NOMO-1 (cell line): ENCODE measurements around the gene EXTL1.
"Not testable (repeated sequence)": the region's sequence is repeated elsewhere in the genome, so short reads cannot be mapped to it uniquely, and the experiment has no call there.

Experiments
- DNase-seq, 2 experiments: peaks; one replicate each; lab custom pipeline; 2025; ENCODE audit not compliant: unreplicated experiment in 2 of 2; lab: John Stamatoyannopoulos, UW

EXTL1 gene, protein sequence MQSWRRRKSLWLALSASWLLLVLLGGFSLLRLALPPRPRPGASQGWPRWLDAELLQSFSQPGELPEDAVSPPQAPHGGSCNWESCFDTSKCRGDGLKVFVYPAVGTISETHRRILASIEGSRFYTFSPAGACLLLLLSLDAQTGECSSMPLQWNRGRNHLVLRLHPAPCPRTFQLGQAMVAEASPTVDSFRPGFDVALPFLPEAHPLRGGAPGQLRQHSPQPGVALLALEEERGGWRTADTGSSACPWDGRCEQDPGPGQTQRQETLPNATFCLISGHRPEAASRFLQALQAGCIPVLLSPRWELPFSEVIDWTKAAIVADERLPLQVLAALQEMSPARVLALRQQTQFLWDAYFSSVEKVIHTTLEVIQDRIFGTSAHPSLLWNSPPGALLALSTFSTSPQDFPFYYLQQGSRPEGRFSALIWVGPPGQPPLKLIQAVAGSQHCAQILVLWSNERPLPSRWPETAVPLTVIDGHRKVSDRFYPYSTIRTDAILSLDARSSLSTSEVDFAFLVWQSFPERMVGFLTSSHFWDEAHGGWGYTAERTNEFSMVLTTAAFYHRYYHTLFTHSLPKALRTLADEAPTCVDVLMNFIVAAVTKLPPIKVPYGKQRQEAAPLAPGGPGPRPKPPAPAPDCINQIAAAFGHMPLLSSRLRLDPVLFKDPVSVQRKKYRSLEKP

DNA sequence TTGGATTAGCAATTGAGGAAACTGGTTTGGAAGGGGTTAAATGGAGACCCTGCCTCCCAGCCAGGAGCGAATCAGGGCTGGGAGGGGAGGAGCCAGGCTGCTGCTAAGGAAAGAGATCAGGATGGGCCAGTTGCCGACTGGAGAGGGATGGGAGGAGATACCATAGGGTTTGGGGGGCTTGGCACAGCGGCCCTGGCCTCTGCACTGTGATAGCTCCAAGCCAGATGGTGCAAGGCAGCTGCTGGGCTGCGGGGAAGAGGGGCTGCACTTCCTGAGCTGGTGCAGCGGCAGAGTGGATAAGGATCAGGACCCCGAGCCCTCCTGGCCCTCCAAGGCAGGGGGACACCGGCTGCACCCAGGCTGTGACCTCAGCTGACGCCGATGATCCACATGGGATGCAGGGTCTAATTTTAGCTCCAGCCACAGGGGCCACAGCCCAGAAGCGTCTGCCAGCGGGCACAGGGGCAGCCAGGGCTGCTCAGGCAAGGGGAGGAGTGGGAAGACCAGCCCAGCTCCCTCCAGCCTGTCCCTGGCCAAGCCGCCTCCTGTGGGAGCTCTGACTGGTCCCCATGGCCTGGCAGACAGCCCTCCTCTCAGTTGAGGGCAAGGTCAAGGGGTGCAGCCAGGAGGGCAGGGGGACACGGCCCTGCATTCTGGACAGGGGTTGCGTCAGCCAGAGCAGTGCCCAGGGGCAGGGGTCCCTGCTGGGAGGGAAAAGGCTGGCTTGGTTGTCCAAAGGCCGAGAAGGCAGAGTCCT, at the start of gene EXTL1:
TSS of gene EXTL1 (plus strand) at position 129 of the 757 bp plus-strand sequence. CDS start 872 bp downstream, outside the sequence.
- no peak for DNase-seq

DNA sequence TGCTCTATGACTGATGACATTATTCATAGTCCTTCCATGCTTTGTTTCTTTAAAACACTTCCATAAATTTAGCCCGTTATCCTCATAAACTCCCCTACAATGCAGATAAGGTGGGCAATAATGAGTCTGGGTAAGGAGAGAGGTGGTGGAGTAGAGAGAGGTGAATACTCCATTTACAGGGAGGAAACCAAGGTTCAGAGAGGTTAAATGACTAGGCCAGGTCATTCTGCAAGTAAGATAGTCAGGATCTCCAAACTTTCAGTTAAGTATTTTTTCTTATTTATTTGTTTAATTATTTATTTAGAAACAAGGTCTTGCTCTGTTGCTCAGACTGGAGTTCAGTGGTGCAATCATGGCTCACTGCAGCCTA, 49.8 kb upstream of the EXTL1 start:
- no peak for DNase-seq

DNA sequence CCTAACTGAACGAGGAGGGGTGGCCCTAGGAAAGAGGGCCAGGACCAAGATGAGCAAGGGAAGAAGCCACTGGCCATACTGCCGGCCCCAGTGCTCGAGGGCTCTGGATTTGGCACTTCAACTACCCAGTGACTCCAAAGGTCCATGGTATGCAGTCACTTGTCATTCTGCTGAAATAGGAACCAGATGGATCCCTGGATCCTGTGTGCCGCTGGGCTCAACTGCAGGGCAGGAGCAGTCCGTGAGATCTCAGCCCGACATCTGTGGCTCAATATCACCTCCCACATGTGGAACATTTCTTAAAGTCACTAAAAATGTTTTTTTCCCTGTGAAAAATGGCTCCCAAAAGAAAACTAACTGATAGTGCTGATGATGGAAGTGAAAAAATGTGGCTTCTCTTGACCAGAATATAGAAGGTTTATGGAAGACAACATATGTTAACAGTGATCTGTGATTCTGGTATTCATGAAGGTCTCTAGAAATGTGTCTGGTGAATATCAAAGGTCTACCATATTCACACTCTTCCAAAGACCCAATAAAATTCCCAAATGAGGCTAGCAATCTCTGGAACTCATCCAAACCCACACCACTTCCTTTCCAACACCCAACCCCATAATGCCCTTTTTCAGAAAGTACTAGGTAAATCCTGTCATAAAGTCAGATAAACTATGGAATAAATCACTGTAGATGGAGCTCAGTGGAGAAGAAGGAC, 47.8 kb upstream of the EXTL1 start:
- DNase-seq: no peak

DNA sequence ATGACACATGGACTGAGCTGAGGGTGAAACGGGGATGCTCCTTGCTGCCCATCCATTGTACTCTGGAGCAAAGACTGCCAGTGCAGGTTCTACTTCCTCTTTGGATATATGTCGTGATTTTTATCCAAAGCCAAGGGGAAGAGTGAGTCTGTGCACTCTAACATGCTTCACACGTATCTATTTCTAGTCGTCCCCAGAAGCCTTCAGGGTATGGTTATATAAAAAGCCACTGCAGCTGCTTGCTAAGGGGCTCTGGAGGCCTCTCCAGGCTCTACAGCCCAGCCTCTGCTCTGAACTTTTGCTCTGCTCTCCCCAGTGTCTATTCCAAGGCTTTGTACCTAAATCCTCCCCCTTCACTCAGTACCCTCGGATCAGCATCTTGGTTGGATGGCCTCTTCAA, 43.8 kb upstream of the EXTL1 start:
- DNase-seq: no peak

DNA sequence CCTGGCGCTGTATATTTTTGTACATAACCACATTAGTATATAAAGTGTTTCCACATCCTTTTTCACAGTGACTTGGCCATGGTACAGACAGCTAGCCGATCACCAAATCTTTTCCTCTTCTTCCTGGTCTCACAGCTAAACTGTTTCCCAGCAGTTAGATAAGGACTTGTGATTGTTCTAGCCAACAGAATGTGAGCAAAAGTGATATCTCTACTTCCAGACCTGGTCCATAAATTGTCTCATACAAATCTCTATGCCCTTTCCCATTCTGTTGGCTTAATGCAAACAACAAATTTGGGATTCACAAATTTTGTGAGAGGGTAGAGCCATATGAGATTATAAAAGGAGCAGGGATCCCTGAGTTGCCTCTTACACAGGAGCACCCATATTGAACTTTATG, 43.2 kb upstream of the EXTL1 start:
- no peak for DNase-seq

DNA sequence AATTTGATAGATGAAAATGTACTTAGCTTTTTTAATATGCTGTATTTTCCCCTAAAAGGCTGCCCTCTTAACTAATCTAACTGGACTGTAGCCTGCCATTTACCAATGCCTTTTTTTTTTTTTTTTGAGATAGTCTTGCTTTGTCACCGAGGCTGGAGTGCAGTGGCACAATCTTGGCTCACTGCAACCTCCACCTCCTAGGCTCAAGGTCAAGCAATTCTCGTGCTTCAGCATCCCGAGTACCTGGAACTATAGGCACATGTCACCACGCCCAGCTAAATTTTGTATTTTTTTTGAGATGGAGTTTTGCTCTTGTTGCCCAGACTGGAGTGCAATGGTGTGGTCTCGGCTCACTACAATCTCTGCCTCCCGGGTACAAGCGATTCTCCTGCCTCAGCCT, 42.4 kb upstream of the EXTL1 start:
- no peak for DNase-seq

DNA sequence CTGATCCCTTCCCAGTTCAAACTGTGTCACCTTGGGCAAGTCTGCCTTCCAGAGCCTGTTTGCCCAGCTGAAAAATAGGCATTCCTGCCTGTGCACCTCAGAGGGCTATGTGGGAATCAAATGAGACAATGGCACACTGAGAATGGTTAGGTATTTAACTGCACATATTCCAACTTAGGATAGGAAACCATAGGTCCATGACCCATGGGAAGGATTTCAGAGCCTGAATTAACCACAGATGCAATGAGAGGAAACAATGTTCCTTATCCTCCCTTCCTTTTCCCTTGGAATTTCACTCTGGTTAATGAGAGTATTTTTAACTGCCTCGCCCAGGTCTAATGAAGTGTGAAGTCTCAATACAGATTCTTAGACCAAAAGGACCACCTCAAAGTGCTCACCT, 36.4 kb upstream of the EXTL1 start:
- DNase-seq: no peak

DNA sequence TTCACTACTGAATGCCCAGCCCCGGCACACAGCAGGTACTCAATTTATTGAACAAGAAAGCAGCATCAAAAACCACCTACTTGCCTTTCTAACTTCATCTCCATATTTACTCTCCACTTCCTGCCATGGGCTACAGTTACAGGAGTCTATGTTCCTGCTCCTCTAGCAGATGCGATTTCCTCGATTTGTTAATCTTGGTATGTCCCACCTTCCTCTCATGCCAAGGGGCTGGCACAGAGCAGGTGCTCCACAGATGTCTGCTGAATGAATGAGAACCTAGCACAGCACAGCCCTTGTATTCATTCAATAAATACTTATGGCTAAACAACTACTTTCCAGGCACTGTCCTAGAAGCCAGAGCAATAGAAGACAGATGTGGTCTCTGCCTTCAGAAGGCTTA, 35.9 kb upstream of the EXTL1 start:
- no peak for DNase-seq

DNA sequence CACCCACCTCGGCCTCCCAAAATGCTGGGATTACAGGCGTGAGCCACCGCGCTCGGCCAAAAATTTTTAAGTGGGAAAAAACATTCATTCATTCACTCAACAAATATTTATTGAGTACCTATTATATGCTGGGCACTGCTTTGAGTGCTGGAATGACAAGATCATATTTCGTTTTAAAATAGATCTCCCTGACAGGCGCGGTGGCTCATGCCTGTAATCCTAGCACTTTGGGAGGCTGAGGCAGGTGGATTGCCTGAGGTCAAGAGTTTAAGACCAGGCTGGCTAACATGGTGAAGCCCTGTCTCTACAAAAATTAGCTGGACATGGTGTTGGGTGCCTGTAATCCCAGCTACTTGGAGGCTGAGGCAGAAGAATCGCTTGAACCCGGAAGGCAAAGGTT, 34.8 kb upstream of the EXTL1 start:
- DNase-seq: not testable (repeated sequence)

DNA sequence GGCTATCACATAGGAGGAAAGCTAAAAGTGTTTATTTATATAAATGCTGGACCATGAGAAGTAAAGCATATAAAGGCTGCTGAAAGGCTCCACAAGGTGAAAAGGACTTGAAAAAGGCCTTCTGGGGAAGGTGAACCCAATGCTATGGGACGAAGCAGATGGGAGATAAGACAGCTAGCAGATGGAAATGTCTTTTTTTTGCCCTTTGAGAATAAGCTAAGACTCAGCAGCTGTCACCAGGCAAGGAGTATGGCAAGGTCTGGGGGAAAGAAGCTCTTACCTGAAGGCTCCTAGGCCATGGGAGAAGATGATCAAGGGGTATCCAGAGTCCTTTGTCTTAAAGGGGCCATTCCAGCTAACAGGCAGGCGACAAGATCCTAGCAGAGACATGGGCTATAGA, 33.6 kb upstream of the EXTL1 start:
- DNase-seq: no peak

DNA sequence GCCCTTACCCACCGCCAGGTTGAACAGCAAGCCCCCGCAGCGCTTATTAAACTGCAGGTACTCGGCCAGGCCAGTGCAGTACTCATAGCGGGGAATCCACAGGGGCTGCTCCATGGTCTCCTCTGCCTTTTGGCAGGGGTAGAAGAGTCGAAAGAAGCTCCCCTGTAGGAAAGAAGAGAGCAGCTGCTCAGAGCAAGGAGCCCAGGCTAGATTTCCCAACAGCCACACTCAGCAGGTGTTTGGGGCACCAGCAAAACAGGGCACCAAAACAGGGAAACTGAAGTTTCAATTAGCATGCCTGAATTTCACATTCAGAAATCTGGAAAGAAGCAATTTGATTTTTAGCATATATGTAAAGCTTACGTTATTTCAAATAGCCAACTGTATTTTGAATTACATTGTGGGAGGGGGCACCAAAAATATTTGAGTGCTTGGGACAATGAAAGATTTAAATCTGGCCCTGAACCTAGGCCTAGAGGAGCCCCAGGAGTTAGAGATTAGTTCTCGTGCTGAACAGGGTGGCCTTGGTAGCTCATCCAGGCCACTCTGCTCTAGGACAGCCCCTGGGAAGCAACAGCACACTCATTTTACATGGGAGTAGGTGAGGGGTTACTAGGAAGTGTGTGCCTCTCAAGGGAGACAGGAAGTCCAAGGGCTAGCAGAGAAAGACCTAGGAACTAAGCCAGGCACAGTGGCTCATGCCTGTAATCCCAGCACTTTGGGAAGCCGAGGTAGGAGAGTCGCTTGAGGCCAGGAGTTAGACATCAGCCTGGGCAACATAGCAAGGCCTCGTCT, 31.9 kb upstream of the EXTL1 start:
- no peak for DNase-seq

DNA sequence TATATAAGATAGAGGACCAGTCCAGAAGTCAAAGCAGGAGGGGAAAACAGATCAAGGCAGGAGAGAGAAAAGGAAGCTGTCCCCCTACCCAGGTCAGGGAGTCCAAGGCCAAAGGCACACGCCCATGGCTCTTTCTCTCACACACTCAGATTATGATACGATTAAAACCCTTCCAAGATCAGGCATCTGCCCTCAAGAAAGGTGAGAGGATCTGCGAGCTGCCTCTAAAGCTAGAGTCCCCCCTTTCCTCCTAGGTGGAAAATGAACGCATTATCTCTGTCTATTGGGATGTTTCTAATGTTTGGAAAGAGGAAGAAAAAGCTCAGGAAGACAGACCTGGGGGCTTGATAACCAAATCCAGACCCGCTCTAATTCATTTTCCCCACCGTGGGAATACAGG, 31.3 kb upstream of the EXTL1 start:
- no peak for DNase-seq

DNA sequence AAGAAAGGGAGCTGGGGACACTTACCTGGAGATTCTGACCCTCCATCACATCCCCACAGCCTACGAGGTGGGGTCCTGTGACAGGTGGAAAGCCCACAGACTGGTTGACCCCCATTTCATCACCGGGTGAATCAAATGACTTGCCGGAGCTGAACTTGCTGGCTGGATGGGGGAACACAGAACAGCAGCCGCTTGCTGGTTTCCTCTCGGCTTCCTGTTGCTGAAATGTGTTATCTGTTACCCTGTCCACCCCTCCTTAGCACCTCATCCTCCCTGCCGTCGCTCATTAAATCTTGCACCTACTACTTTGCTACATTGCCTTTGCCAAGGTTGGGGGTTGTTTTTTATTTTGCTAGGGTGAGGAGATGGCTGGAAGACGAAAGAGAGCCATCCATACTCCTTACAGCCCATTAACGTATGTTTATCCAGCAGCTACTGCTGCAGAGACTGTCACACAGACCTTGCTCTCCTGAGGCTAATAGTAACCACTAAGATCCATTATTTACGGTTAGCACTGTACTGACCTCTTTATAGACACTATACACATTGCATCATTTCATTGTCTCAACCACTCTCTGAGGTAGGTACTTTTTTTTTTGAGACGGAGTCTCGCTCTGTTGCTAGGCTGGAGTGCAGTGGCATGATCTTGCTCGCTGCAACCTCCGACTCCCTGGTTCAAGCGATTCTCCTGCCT, 30.7 kb upstream of the EXTL1 start:
- no peak for DNase-seq

DNA sequence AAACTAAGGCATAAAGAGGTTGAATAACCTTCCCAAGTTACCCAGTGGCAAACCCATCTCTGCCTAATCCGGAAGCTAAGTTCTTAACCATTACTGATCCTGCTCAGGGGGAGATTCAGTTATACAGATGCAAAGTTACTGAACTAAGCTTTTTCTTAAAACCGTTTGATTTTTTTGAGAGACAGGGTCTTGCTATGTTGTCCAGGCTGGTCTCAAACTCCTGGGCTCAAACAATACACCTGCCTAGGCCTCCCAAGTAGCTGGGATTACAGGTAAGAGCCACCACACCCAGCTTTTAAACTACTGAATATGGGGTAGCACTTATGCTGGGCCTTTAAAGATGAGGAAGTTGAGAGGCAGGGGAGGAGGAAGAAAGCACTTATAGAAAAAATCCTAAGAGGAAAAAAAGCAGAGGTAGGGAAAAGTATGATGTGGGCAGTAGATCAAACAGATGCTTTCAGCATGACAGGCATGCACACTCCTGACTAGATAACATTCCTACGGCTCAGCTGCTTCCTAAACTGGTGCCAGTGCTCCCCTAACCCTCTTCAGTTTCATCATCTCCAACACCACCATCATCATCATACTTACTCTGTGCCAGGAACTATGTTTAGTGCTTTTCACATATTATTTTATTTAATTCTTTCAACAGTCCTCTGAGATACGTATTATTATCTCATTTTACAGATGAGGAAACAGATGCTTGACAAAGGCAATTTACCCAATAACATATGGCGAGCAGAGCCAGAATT, 29.5 kb upstream of the EXTL1 start:
- no peak for DNase-seq

DNA sequence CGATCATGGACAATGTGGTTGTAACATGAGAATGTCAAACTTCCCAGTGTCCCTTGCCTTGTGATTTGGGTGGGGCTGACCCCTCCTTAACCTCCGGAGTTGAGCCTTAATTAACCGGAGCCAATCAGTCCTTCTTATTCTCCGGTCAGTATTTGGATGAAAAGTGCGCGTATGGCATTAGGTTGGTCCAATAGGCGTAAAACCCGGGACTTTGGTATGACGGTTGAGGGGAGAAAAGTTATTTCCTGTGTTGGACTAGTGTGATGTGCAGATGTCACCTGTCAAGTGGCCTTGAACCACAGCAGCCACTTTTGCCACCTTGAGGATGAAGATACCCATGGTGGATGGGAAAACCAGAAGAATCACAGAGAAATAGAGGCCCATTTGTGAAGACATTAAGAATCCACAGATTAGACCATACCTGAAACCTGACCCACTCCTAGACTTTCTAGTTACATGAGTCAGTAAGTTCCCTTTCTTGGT, 28.8 kb upstream of the EXTL1 start:
- no peak for DNase-seq

DNA sequence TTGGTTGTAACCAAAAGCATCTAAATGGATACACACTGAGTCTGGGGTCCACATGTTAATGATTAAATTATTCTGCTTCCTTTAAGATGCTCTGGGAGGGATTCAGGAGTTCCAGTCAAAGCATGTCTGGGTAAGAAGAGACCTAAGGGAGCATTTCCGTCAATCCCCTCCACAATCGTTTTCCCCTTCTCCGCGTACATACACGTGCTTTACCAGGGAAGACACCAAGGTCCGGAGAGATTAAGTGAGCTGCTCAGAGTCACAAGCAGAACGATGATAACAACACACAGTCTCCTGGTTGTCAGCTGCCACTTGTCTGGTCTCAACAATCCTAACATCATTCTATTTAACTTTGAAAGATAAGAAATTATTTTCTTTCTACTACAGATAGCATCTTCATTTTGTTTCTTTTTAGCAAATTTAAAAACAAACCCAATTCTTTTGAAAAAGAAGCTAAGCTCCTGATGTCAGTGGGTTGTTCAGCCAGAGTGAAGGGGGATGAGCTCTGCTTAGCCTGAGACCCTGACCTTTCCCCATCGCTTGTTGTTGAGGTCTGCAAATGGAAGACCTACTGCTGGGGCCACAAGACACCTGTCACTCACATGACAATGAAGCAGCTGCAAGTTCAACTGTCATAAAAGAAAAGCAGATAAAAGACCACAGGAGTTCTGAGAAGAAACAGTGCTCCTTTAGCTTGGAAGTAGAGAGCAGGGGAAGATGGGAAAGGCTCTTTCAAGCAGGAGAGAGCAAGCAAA, 28.2 kb upstream of the EXTL1 start:
- no peak for DNase-seq

DNA sequence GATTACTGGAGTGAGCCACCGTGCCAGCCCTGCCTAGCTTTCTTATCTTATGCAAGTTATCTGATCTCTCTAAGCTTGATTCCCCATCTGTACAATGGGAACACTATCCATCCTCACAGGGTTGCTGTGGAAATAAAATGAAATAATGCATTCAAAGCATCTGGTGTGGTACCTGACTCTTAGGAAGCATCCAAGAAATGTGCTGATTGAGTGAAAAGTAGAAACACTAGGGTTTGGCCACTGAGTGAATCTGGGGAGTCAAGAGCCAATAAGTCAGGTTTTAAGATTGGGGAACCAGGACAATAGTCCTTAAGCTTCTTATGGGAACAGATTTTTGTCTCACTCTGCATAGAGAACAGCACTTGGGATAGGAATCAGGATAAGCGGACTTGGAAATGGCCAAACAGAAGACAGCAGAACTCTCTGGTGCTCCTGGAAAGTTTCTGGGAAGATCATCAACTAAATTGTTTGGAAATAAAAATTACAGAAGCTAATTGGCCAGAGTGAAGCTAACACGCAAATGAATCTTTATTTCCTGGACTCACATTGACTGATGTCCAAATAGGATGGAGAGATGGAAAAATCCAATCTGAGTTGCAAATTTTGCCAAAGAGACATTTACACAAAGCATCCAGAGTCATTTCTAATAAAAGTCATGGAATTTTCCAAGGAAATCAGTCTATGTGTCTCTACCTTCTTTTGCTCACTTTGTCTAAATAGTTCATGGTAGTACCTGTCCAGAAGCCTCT, 27.0 kb upstream of the EXTL1 start:
- DNase-seq: no peak
